ENCODE results near the gene FKBP5. TPM values are rescaled to one million over a fixed set of nuclear protein-coding genes. Genes with fewer than 3 reads are reported as not detected.

Gene FKBP5
- total RNA-seq, 1 donor = 1.3 TPM

- no peak overlapping the region for H3K4me3 ChIP-seq (ENCODE audit: low read depth, low read length)
- TF ChIP-seq, protein P1, sequence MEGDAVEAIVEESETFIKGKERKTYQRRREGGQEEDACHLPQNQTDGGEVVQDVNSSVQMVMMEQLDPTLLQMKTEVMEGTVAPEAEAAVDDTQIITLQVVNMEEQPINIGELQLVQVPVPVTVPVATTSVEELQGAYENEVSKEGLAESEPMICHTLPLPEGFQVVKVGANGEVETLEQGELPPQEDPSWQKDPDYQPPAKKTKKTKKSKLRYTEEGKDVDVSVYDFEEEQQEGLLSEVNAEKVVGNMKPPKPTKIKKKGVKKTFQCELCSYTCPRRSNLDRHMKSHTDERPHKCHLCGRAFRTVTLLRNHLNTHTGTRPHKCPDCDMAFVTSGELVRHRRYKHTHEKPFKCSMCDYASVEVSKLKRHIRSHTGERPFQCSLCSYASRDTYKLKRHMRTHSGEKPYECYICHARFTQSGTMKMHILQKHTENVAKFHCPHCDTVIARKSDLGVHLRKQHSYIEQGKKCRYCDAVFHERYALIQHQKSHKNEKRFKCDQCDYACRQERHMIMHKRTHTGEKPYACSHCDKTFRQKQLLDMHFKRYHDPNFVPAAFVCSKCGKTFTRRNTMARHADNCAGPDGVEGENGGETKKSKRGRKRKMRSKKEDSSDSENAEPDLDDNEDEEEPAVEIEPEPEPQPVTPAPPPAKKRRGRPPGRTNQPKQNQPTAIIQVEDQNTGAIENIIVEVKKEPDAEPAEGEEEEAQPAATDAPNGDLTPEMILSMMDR (IDR thresholded peaks at IDR 0.05; ENCODE audit: insufficient read depth, low read depth, low read length) = no peak
- DNase-seq (ENCODE audit: low read depth) = peak; percentile 96
Measured at GRCh38 chr6:35596448-35597442, 92.0 kb downstream of the FKBP5 start.

GRCh38 chr6:35594503-35595186 lies 94.1 kb downstream of the FKBP5 start:
- H3K4me3 ChIP-seq (ENCODE audit: low read depth, low read length) = no peak overlapping the region
- DNase-seq (ENCODE audit: low read depth) = no peak

DNA sequence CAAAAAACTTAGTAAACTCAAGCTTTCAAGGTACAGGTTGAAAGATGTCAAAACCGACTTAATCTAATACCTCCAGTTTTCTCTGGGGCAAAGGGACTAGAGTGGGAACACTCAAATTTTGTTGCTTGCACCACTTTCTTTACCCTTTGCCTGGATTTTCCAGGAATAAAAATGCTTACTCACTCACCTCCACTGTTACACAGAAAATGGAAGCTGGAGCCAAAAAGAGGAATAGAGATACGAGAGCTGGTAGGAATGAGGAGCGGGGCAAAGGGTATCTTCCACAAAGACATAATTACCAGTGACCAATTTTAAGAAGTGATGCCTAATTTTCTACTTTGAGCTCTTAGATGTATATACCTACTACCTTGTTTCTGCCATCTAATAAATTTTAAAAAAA lies 96.5 kb downstream of the FKBP5 start:
- no peak for DNase-seq (ENCODE audit: low read depth)
- TF ChIP-seq, protein P1 (IDR thresholded peaks at IDR 0.05; ENCODE audit: insufficient read depth, low read depth, low read length) = no peak
- no peak overlapping the region for H3K4me3 ChIP-seq (ENCODE audit: low read depth, low read length)

More at GRCh38 chr6:35594503-35595186, 94.1 kb downstream of the FKBP5 start:
- TF ChIP-seq, protein P1 (IDR thresholded peaks at IDR 0.05; ENCODE audit: insufficient read depth, low read depth, low read length) = no peak

- TF ChIP-seq, protein P1 (IDR thresholded peaks at IDR 0.05; ENCODE audit: insufficient read depth, low read depth, low read length) = no peak
- no peak overlapping the region for H3K4me3 ChIP-seq (ENCODE audit: low read depth, low read length)
- DNase-seq (ENCODE audit: low read depth) = peak; percentile 51
Measured at GRCh38 chr6:35590622-35591066, 98.1 kb downstream of the FKBP5 start.

- no peak for DNase-seq (ENCODE audit: low read depth)
- TF ChIP-seq, protein P1 (IDR thresholded peaks at IDR 0.05; ENCODE audit: insufficient read depth, low read depth, low read length) = no peak
- H3K4me3 ChIP-seq (ENCODE audit: low read depth, low read length) = no peak overlapping the region
Measured at GRCh38 chr6:35589904-35590303, 98.8 kb downstream of the FKBP5 start.

DNA sequence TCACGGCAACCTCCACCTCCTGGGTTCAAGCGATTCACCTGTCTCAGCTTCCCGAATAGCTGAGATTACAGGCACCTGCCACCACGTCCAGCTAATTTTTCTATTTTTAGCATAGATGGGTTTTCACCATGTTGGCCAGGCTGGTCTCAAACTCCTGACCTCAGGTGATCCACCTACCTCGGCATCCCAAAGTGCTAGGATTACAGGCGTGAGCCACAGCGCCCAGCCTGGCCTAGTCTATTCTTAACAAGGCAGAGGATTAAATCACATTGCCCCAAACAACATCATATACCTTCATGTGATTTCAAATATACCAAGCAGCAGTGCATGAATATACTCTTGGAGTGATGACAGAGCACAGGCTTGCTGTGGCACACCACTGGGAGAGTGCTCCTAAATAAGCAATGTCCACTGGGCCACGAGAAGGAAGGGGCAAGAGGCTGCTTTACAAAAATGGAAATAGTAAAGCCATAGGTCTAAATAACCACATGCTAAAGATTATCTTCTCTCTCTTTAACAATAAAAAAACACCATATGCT lies 99.4 kb downstream of the FKBP5 start:
- DNase-seq (ENCODE audit: low read depth) = no peak
- TF ChIP-seq, protein P1 (IDR thresholded peaks at IDR 0.05; ENCODE audit: insufficient read depth, low read depth, low read length) = no peak
- H3K4me3 ChIP-seq (ENCODE audit: low read depth, low read length) = no peak overlapping the region
